Body of pancreas (tissue), 4 donors: ENCODE results near the gene EVA1C. TPM values are rescaled to one million over a fixed set of nuclear protein-coding genes. Genes with fewer than 3 reads are reported as not detected.
"Not testable (repeated sequence)": the region's sequence is repeated elsewhere in the genome, so short reads cannot be mapped to it uniquely, and the experiment has no call there.

Source experiments
- ATAC-seq: fragments of 150-250 bp; one replicate; pipeline ENCODE4 v1.9.1; 2016
- DNase-seq, 4 donors: peaks; one replicate each; pipeline ENCODE4 v3.0.0-alpha.2; 2019
- H3K27ac ChIP-seq, 4 donors: fragments of 200-600 bp; sonication (generic); 1 replicate in 3 of 4; 2 replicates in 1 of 4; pipeline versions ENCODE4 v1.5.1 to v1.6.1; 2016 to 2019; ENCODE audit warnings: mild to moderate bottlenecking in 1 of 4, mixed read lengths in 1 of 4, moderate library complexity in 1 of 4
- H3K27me3 ChIP-seq, 2 donors: fragments of 200-600 bp; sonication (generic); one replicate each; pipeline ENCODE4 v1.6.0; 2016; ENCODE audit warnings: mild to moderate bottlenecking in 1 of 2
- H3K36me3 ChIP-seq, 2 donors: fragments of 200-600 bp; sonication (generic); replicated peaks in 1 of 2; 2 replicates each; pipeline ENCODE4 v1.5.1; 2016; ENCODE audit warnings: low read depth in 2 of 2; ENCODE audit not compliant: insufficient read depth in 1 of 2
- H3K4me1 ChIP-seq: fragments of 200-600 bp; sonication (generic); one replicate; pipeline ENCODE4 v1.6.0; 2016
- H3K4me3 ChIP-seq, 2 donors: fragments of 200-600 bp; sonication (generic); 1 replicate in 1 of 2; 2 replicates in 1 of 2; pipeline ENCODE4 v1.5.1; 2016 to 2019
- H3K9me3 ChIP-seq, 3 donors: fragments of 200-600 bp; sonication (generic); 1 replicate in 2 of 3; 2 replicates in 1 of 3; pipeline ENCODE4 v1.5.1; 2016
- POLR2A ChIP-seq, 3 donors: fragments of 450-650 bp; IDR thresholded peaks; one replicate each; pipeline ENCODE4 v1.6.1; 2016; ENCODE audit warnings: antibody characterized with exemption in 3 of 3, mild to moderate bottlenecking in 2 of 3
- WGBS, 2 donors: methylation state at CpG; one replicate each; pipeline ENCODE4 v1.1.5; 2017; 5-methylcytosine and 5-hydroxymethylcytosine counted together
- intact Hi-C: fragments of 100-400 bp; cut with DNase I; formaldehyde crosslinking; loops from one replicate; pipeline ENCODE4 v1.15.1; 2023
- total RNA-seq, 2 donors: library from RNA; depleted of rRNA; stranded (reverse); fragments of >200 nt; gene quantifications; one replicate each; pipeline ENCODE4 v1.1.0, GENCODE V29; 2016
- TF ChIP-seq, protein P1 (sequence below), 7 experiments: fragments of 450-650 bp in 4 of 7; fragments of 200-600 bp in 3 of 7; sonication (generic) in 3 of 7; IDR thresholded peaks; one replicate each; pipeline ENCODE4 v1.5.1; 2016 to 2019; ENCODE audit warnings: antibody characterized with exemption in 7 of 7

The EVA1C gene
- total RNA-seq, 2 donors from 2014 or later: 16.5 to 24.4 TPM

- WGBS, 2 donors: 89 to 92% methylated on average over 16 of the region's 16 CpGs
- Histone ChIP-seq H3K4me3 (no peak overlapping the region), H3K9me3 (no peaks in the 10 kb centered on the region), H3K4me1 (no peaks in the 10 kb centered on the region), H3K27me3 (no peaks in the 10 kb centered on the region), H3K27ac (no peak overlapping the region), H3K36me3 (peaks cover 0 to 2% of the 10 kb centered on the region in 2 donors)
- ATAC-seq: no peak
- intact Hi-C loops: no loop called here
- TF ChIP-seq, protein P1, sequence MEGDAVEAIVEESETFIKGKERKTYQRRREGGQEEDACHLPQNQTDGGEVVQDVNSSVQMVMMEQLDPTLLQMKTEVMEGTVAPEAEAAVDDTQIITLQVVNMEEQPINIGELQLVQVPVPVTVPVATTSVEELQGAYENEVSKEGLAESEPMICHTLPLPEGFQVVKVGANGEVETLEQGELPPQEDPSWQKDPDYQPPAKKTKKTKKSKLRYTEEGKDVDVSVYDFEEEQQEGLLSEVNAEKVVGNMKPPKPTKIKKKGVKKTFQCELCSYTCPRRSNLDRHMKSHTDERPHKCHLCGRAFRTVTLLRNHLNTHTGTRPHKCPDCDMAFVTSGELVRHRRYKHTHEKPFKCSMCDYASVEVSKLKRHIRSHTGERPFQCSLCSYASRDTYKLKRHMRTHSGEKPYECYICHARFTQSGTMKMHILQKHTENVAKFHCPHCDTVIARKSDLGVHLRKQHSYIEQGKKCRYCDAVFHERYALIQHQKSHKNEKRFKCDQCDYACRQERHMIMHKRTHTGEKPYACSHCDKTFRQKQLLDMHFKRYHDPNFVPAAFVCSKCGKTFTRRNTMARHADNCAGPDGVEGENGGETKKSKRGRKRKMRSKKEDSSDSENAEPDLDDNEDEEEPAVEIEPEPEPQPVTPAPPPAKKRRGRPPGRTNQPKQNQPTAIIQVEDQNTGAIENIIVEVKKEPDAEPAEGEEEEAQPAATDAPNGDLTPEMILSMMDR (IDR thresholded peaks at IDR 0.05): no peak
- no peak for TF ChIP-seq POLR2A (IDR thresholded peaks at IDR 0.05)
- DNase-seq: no peak
Observed at GRCh38 chr21:32507342-32507919, 94.9 kb downstream of the EVA1C start.

GRCh38 chr21:32508036-32508435, 95.5 kb downstream of the EVA1C start:
- H3K27ac ChIP-seq, ATAC-seq, H3K36me3 ChIP-seq, H3K9me3 ChIP-seq, H3K4me3 ChIP-seq, H3K4me1 ChIP-seq, DNase-seq, H3K27me3 ChIP-seq, intact Hi-C loops: not testable (repeated sequence)
- WGBS, 2 donors: 64 to 71% methylated on average over 4 of the region's 4 CpGs

GRCh38 chr21:32508558-32508957, 96.1 kb downstream of the EVA1C start:
- intact Hi-C loops: no loop called here
- 73 to 93% methylated on average over 9 of the region's 9 CpGs for WGBS, 2 donors
- no peaks in the 10 kb centered on the region for H3K36me3 ChIP-seq
- H3K9me3 ChIP-seq: no peaks in the 10 kb centered on the region
- no peaks in the 10 kb centered on the region for H3K4me1 ChIP-seq
- ATAC-seq (no peak), DNase-seq (no peak)
- H3K27ac ChIP-seq: no peak overlapping the region
- TF ChIP-seq, protein P1 (IDR thresholded peaks at IDR 0.05): no peak
- no peak for TF ChIP-seq POLR2A (IDR thresholded peaks at IDR 0.05)
- H3K4me3 ChIP-seq: no peak overlapping the region
- no peaks in the 10 kb centered on the region for H3K27me3 ChIP-seq

DNA sequence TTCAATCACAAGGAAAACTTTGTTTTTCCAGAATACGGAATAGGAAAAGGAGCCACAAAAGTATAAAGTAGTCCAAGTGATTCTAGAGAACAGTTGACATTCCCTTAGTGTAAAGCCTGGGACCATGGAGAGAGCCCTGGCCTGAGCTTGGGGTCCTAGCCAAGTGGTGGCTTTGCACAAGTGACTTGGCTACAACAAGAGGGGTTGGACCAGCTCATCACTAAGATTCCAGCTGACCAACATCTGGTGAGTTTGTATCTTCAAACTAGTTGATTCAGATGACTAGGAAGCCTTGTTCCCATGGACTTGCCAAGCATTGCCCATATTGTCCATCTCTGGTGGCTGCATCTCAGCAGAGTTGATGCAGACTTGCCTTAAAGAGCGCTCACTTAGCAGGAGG, 96.5 kb downstream of the EVA1C start:
- H3K27ac ChIP-seq, ATAC-seq, intact Hi-C loops, H3K4me1 ChIP-seq, H3K36me3 ChIP-seq, H3K9me3 ChIP-seq, DNase-seq, H3K27me3 ChIP-seq, H3K4me3 ChIP-seq: not testable (repeated sequence)
- 91 to 94% methylated on average over 2 of the region's 2 CpGs for WGBS, 2 donors

DNA sequence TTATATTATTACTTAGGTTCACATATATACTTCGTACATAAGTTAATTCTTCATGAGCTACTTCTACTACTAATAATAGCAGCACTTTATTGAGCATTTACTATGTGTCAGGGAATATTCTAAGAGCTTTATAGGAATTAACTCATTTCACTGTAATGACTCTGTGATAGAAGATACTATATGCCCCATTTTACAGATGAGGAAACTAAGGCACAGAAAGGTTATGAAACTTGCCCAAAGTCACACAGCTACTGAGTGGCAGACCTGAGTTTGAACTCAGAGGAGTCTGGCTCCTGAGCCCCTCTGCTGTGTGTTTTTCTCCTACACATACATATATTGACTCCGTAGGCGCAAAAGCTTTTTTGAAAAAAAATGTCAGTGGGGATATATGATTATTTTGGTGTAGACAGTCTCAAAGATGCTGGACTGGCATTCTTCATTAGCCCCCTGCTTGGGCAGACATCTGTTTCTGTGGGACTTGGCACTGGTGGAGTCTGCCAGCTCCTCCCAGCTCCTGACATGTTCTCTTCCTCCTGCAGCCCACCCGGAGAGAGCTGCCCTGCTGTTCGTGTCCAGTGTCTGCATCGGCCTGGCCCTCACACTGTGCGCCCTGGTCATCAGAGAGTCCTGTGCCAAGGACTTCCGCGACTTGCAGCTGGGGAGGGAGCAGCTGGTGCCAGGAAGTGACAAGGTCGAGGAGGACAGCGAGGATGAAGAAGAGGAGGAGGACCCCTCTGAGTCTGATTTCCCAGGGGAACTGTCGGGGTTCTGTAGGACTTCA, 102.0 kb downstream of the EVA1C start:
- TF ChIP-seq, protein P1 (IDR thresholded peaks at IDR 0.05): no peak
- no peak for TF ChIP-seq POLR2A (IDR thresholded peaks at IDR 0.05)
- Histone ChIP-seq H3K27me3 (no peaks in the 10 kb centered on the region), H3K4me3 (no peak overlapping the region), H3K9me3 (no peaks in the 10 kb centered on the region), H3K27ac (no peak overlapping the region), H3K4me1 (no peaks in the 10 kb centered on the region), H3K36me3 (no peaks in the 10 kb centered on the region)
- intact Hi-C loops: no loop called here
- no peak for DNase-seq
- WGBS, 2 donors: 78 to 81% methylated on average over 12 of the region's 12 CpGs
- no peak for ATAC-seq
